ENCODE data around the gene SLC38A3. TPM values are rescaled to one million over a fixed set of nuclear protein-coding genes. Genes with fewer than 3 reads are reported as not detected.

SLC38A3 gene
- total and polyA plus RNA-seq, 2 donors from 2014 or later, result 1.6 to 4.2 TPM

DNA sequence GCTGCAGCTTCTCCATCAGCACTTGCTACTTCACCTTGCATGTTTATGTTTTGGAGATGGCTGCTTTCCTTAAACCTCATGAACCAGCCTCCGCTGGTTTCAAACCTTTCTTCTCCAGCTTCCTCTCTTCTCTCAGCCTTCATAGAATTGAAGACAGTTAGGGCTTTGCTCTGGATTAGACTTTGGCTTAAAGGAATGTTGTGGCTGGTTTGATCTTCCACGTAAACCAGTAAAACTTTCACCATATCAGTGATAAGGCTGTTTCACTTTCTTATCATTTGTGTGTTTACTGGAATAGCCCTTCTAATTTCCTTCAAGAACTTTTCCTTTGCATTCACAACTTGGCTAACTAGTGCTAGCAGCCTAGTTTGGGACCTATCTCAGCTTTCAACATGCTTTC, 25.4 kb upstream of the SLC38A3 start:
- intact Hi-C loops (cut with DNase I), result no loop called here
- DNase-seq (no peak), FAIRE-seq (no peak)
- H3K9ac ChIP-seq (ENCODE audit: low read length in 3 of 3), result no peak overlapping the region
- H3K4me3 ChIP-seq (ENCODE audit: low read length in 3 of 3), result no peak overlapping the region
- H3K36me3 ChIP-seq (ENCODE audit: control insufficient read depth in 2 of 3, insufficient read depth in 3 of 3, low read length in 3 of 3), result peaks cover 3 to 7% (median 4%) of the 10 kb centered on the region in 3 donors
- no peaks in the 10 kb centered on the region for H3K9me3 ChIP-seq (ENCODE audit: control insufficient read depth in 2 of 3, insufficient read depth in 1 of 3, low read length in 3 of 3)
- H3K27me3 ChIP-seq (ENCODE audit: control insufficient read depth, insufficient read depth, low read length), result no peaks in the 10 kb centered on the region
- peaks cover 0 to 2% (median 0%) of the 10 kb centered on the region in 3 donors for H3K4me1 ChIP-seq (ENCODE audit: control insufficient read depth in 2 of 3, insufficient read depth in 2 of 3, low read depth in 1 of 3, low read length in 3 of 3)
- TF ChIP-seq, protein P1, sequence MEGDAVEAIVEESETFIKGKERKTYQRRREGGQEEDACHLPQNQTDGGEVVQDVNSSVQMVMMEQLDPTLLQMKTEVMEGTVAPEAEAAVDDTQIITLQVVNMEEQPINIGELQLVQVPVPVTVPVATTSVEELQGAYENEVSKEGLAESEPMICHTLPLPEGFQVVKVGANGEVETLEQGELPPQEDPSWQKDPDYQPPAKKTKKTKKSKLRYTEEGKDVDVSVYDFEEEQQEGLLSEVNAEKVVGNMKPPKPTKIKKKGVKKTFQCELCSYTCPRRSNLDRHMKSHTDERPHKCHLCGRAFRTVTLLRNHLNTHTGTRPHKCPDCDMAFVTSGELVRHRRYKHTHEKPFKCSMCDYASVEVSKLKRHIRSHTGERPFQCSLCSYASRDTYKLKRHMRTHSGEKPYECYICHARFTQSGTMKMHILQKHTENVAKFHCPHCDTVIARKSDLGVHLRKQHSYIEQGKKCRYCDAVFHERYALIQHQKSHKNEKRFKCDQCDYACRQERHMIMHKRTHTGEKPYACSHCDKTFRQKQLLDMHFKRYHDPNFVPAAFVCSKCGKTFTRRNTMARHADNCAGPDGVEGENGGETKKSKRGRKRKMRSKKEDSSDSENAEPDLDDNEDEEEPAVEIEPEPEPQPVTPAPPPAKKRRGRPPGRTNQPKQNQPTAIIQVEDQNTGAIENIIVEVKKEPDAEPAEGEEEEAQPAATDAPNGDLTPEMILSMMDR (IDR thresholded peaks at IDR 0.05; ENCODE audit: borderline replicate concordance, extremely low read depth, insufficient read depth), result no peak
- H3K27ac ChIP-seq (ENCODE audit: low read depth in 2 of 2, low read length in 2 of 2), result no peak overlapping the region

DNA sequence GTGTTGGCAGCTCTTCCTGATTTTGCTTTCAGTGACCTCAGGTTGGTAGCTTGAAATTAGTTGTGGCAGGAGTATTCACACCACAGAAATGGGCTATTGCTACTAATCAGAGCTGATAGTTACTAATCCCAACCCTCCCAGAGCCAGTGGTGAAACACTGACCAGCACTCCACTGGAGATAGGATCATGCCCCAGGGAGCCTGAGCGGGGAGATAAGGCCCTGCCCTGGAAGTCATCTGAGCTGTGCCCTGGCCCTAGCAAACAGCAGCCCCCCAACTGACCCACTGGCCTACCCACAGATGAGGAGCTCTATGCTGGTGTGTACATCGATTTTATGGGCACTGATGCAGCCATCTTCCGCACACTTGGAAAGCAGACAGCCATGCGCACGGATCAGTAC, 23.1 kb upstream of the SLC38A3 start:
- no peak for DNase-seq
- no peaks in the 10 kb centered on the region for H3K27me3 ChIP-seq (ENCODE audit: control insufficient read depth, insufficient read depth, low read length)
- no peak overlapping the region for H3K27ac ChIP-seq (ENCODE audit: low read depth in 2 of 2, low read length in 2 of 2)
- H3K4me3 ChIP-seq (ENCODE audit: low read length in 3 of 3), result no peak overlapping the region
- FAIRE-seq, result no peak
- H3K4me1 ChIP-seq (ENCODE audit: control insufficient read depth in 2 of 3, insufficient read depth in 2 of 3, low read depth in 1 of 3, low read length in 3 of 3), result no peaks in the 10 kb centered on the region
- TF ChIP-seq, protein P1 (IDR thresholded peaks at IDR 0.05; ENCODE audit: borderline replicate concordance, extremely low read depth, insufficient read depth), result no peak
- intact Hi-C loops (cut with DNase I), result no loop called here
- H3K36me3 ChIP-seq (ENCODE audit: control insufficient read depth in 2 of 3, insufficient read depth in 3 of 3, low read length in 3 of 3), result peaks cover 0 to 7% (median 3%) of the 10 kb centered on the region in 3 donors
- no peaks in the 10 kb centered on the region for H3K9me3 ChIP-seq (ENCODE audit: control insufficient read depth in 2 of 3, insufficient read depth in 1 of 3, low read length in 3 of 3)
- no peak overlapping the region for H3K9ac ChIP-seq (ENCODE audit: low read length in 3 of 3)

DNA sequence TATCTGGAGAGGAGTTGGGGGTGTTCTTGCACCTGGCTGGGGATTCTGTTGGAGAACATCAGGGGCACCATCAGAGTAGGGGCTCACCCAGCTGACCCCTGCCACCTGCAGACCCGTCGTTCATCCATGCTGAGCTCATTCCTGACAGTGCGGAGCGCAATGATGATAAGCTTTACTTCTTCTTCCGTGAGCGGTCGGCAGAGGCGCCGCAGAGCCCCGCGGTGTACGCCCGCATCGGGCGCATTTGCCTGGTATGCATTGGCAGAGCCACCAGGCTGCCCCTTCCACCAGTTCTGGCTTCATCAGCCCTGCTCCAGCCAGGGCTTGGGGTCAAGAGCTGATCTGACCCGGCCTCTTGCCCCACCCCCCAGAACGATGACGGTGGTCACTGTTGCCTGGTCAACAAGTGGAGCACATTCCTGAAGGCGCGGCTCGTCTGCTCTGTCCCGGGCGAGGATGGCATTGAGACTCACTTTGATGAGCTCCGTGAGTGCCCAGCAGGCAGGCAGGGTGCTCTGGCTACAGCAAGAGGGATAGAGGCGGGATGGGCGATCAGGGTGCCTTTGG, 22.5 kb upstream of the SLC38A3 start:
- DNase-seq (no peak), FAIRE-seq (no peak)
- Histone ChIP-seq H3K9ac (ENCODE audit: low read length in 3 of 3) (no peak overlapping the region), H3K4me3 (ENCODE audit: low read length in 3 of 3) (no peak overlapping the region), H3K27ac (ENCODE audit: low read depth in 2 of 2, low read length in 2 of 2) (no peak overlapping the region), H3K36me3 (ENCODE audit: control insufficient read depth in 2 of 3, insufficient read depth in 3 of 3, low read length in 3 of 3) (peaks cover 0 to 7% (median 3%) of the 10 kb centered on the region in 3 donors), H3K9me3 (ENCODE audit: control insufficient read depth in 2 of 3, insufficient read depth in 1 of 3, low read length in 3 of 3) (no peaks in the 10 kb centered on the region), H3K27me3 (ENCODE audit: control insufficient read depth, insufficient read depth, low read length) (no peaks in the 10 kb centered on the region), H3K4me1 (ENCODE audit: control insufficient read depth in 2 of 3, insufficient read depth in 2 of 3, low read depth in 1 of 3, low read length in 3 of 3) (no peaks in the 10 kb centered on the region)
- TF ChIP-seq, protein P1 (IDR thresholded peaks at IDR 0.05; ENCODE audit: borderline replicate concordance, extremely low read depth, insufficient read depth), result no peak
- intact Hi-C loops (cut with DNase I), result no loop called here

DNA sequence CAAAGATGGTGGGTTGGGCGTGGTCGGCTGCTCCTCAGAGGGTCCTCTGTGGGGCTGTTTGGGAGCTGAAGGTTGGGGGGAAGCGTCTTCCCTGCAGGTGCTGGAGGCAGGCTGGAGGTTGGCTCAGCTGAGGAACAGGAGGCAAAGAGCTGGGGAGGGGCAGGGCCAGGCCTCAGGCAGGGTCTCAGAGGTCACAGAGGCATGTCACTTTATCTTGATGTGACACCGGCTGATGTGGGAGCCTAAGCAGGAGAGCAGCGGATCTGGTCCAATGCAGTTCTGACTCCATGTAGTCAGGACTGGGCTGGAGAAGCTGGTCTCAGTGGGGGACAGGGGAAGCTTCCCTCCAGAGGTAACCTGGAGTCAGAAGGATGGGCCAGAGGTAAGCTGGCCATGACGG, 21.3 kb upstream of the SLC38A3 start:
- Histone ChIP-seq H3K36me3 (ENCODE audit: control insufficient read depth in 2 of 3, insufficient read depth in 3 of 3, low read length in 3 of 3) (peaks cover 0 to 10% (median 3%) of the 10 kb centered on the region in 3 donors), H3K27me3 (ENCODE audit: control insufficient read depth, insufficient read depth, low read length) (no peaks in the 10 kb centered on the region), H3K4me3 (ENCODE audit: low read length in 3 of 3) (no peak overlapping the region), H3K9ac (ENCODE audit: low read length in 3 of 3) (no peak overlapping the region), H3K4me1 (ENCODE audit: control insufficient read depth in 2 of 3, insufficient read depth in 2 of 3, low read depth in 1 of 3, low read length in 3 of 3) (no peaks in the 10 kb centered on the region), H3K27ac (ENCODE audit: low read depth in 2 of 2, low read length in 2 of 2) (no peak overlapping the region), H3K9me3 (ENCODE audit: control insufficient read depth in 2 of 3, insufficient read depth in 1 of 3, low read length in 3 of 3) (no peaks in the 10 kb centered on the region)
- TF ChIP-seq, protein P1 (IDR thresholded peaks at IDR 0.05; ENCODE audit: borderline replicate concordance, extremely low read depth, insufficient read depth), result no peak
- intact Hi-C loops (cut with DNase I), result no loop called here
- DNase-seq (no peak), FAIRE-seq (no peak)
